OCI-LY3 (cell line): ENCODE data around the gene GMEB2.
"Not testable (repeated sequence)": the region's sequence is repeated elsewhere in the genome, so short reads cannot be mapped to it uniquely, and the experiment has no call there.

Experiments
- H2AFZ ChIP-seq: fragments of 200-600, 300-600 bp; shearing (Covaris generic); 2 replicates; pipeline ENCODE4 v1.6.0; 2014; ENCODE audit warnings: antibody characterized with exemption, low read depth, low read length
- H3K27ac ChIP-seq: fragments of 200-600, 300-600 bp; sonication (generic); 2 replicates; pipeline ENCODE4 v1.5.1; 2014; ENCODE audit warnings: mild to moderate bottlenecking, low read length, moderate library complexity, mixed read lengths
- H3K27me3 ChIP-seq: fragments of 200-600, 300-600 bp; sonication (generic); 2 replicates; pipeline ENCODE4 v1.6.1; 2014; ENCODE audit warnings: low read depth, low read length, mixed read lengths
- H3K36me3 ChIP-seq: fragments of 200-600, 300-600 bp; sonication (generic); replicated peaks from 2 replicates; pipeline ENCODE3; 2014; ENCODE audit warnings: low read depth, low read length, mixed read lengths
- H3K4me1 ChIP-seq: fragments of 300-600, 200-600 bp; sonication (generic); 2 replicates; pipeline ENCODE4 v1.6.1; 2014; ENCODE audit warnings: low read length, mixed read lengths
- H3K4me2 ChIP-seq: fragments of 200-600, 300-600 bp; sonication (generic); 2 replicates; pipeline ENCODE4 v1.6.1; 2014; ENCODE audit warnings: low read length, mixed read lengths
- H3K4me3 ChIP-seq: fragments of 300-600, 200-600 bp; sonication (generic); 2 replicates; pipeline ENCODE4 v1.5.1; 2014; ENCODE audit warnings: antibody characterized with exemption, mild to moderate bottlenecking, low read length, moderate library complexity
- H3K79me2 ChIP-seq: fragments of 300-600, 200-600 bp; shearing (Covaris generic); 2 replicates; pipeline ENCODE4 v1.6.1; 2014; ENCODE audit warnings: mild to moderate bottlenecking, low read length, mixed read lengths
- H3K9ac ChIP-seq: fragments of 300-600, 200-600 bp; shearing (Covaris generic); 2 replicates; pipeline ENCODE4 v1.6.0; 2014; ENCODE audit warnings: mild to moderate bottlenecking, low read length, moderate library complexity
- H3K9me3 ChIP-seq: fragments of 200-600, 300-600 bp; shearing (Covaris generic); 2 replicates; pipeline ENCODE4 v1.6.1; 2014; ENCODE audit warnings: low read length, mixed read lengths; ENCODE audit not compliant: insufficient read depth
- H4K20me1 ChIP-seq: fragments of 200-600, 300-600 bp; sonication (generic); 2 replicates; pipeline ENCODE4 v1.6.1; 2016; ENCODE audit warnings: low read length, mixed read lengths; ENCODE audit not compliant: insufficient read depth
- CTCF ChIP-seq: fragments of 200-600, 300-600 bp; sonication (generic); IDR thresholded peaks from 2 replicates; pipeline ENCODE4 v1.5.1; 2014; ENCODE audit warnings: antibody characterized with exemption, low read length, low read depth
- EZH2phosphoT487 ChIP-seq: fragments of 200-600 bp; shearing (Covaris generic); IDR thresholded peaks from 2 replicates; pipeline ENCODE4 v1.6.1; 2018; ENCODE audit warnings: antibody characterized with exemption, mixed run types, low read depth

GMEB2 gene

GRCh38 chr20:63606686-63607085 is 20.2 kb downstream of the GMEB2 start:
- Histone ChIP-seq H3K36me3 (peaks cover 21% of the 10 kb centered on the region), H3K4me2 (no peak overlapping the region), H3K27ac (no peak overlapping the region), H3K4me3 (no peak overlapping the region), H3K79me2 (peaks cover 12% of the 10 kb centered on the region; the same call in 1 of the 2 replicates), H2AFZ (no peak overlapping the region), H4K20me1 (no peaks in the 10 kb centered on the region), H3K9me3 (no peaks in the 10 kb centered on the region), H3K9ac (no peak overlapping the region), H3K27me3 (no peaks in the 10 kb centered on the region), H3K4me1 (peaks cover 9% of the 10 kb centered on the region)
- TF ChIP-seq CTCF (no peak), EZH2phosphoT487 (no peak)

GRCh38 chr20:63602321-63602720 is 24.6 kb downstream of the GMEB2 start:
- no peaks in the 10 kb centered on the region for H3K27me3 ChIP-seq
- no peaks in the 10 kb centered on the region for H4K20me1 ChIP-seq
- no peak overlapping the region for H3K9ac ChIP-seq
- H2AFZ ChIP-seq = no peak overlapping the region
- peaks cover 18% of the 10 kb centered on the region for H3K36me3 ChIP-seq
- H3K4me2 ChIP-seq = no peak overlapping the region
- H3K27ac ChIP-seq = no peak overlapping the region
- H3K4me3 ChIP-seq = no peak overlapping the region
- H3K9me3 ChIP-seq = no peaks in the 10 kb centered on the region
- TF ChIP-seq EZH2phosphoT487 (no peak), CTCF (no peak)
- H3K4me1 ChIP-seq = peaks cover 9% of the 10 kb centered on the region
- peaks cover 3% of the 10 kb centered on the region; the same call in 1 of the 2 replicates for H3K79me2 ChIP-seq

GRCh38 chr20:63601679-63602078 is 25.2 kb downstream of the GMEB2 start:
- H3K4me2 ChIP-seq, H3K27me3 ChIP-seq, H4K20me1 ChIP-seq, H3K9ac ChIP-seq, H3K9me3 ChIP-seq, H2AFZ ChIP-seq, H3K4me1 ChIP-seq, H3K4me3 ChIP-seq, H3K79me2 ChIP-seq, H3K27ac ChIP-seq: not testable (repeated sequence)
- H3K36me3 ChIP-seq = peaks cover 18% of the 10 kb centered on the region

GRCh38 chr20:63599396-63600050 is 27.4 kb downstream of the GMEB2 start:
- Histone ChIP-seq H3K27ac (no peak overlapping the region), H2AFZ (no peak overlapping the region), H3K27me3 (no peaks in the 10 kb centered on the region), H3K9me3 (no peaks in the 10 kb centered on the region), H3K79me2 (no peaks in the 10 kb centered on the region), H3K4me1 (peaks cover 9% of the 10 kb centered on the region), H3K4me2 (no peak overlapping the region), H4K20me1 (no peaks in the 10 kb centered on the region), H3K36me3 (peaks cover 18% of the 10 kb centered on the region), H3K9ac (no peak overlapping the region), H3K4me3 (no peak overlapping the region)
- TF ChIP-seq CTCF (no peak), EZH2phosphoT487 (no peak)
